Measurements from ENCODE around the gene ERCC5. TPM values are rescaled to one million over a fixed set of nuclear protein-coding genes. Genes with fewer than 3 reads are reported as not detected.

ERCC5 gene
- total RNA-seq (10 to 100 TPM; 49.9 to 54.9 TPM), polyA plus RNA-seq (ENCODE audit: insufficient read depth, low read depth, low replicate concordance) (43.9 TPM)
- long read RNA-seq, donor 1, full-length matches to known transcripts, result 4 of 4 reads
- long read RNA-seq, donor 1, partial matches to known transcripts, result 0 of 4 reads
- long read RNA-seq, donor 1, other reads (novel, unspliced or antisense), result 0 of 4 reads
- long read RNA-seq, donor 2, full-length matches to known transcripts, result 1 of 1 reads
- long read RNA-seq, donor 2, partial matches to known transcripts, result 0 of 1 reads
- long read RNA-seq, donor 2, other reads (novel, unspliced or antisense), result 0 of 1 reads

- peaks cover 3% of the 10 kb centered on the region for H3K4me1 ChIP-seq
- H3K9me3 ChIP-seq, result no peaks in the 10 kb centered on the region
- peak within 1 kb of the TSS; percentile 80 to 97 for H3K27ac ChIP-seq
- WGBS, 2 donors, result 0% methylated on average over 20 to 49 of the region's 49 CpGs
- intact Hi-C loops (cut with DNase I; ENCODE audit: low total_unique reads), result loop anchor here (2.0 kb wide), 1 partner anchor 249 kb away; the partner anchor contains the start of gene TPP2
- H3K27me3 ChIP-seq, result no peaks in the 10 kb centered on the region
- peak; percentile 93 for DNase-seq
- H3K4me3 ChIP-seq, result peak within 1 kb of the TSS; percentile 80 to 92
- no peaks in the 10 kb centered on the region for H3K36me3 ChIP-seq (ENCODE audit: low read depth, missing control alignments)
- TF ChIP-seq CTCF (IDR thresholded peaks at IDR 0.05) (peak in 1 of 3 experiments; percentile 17), POLR2A (IDR thresholded peaks at IDR 0.05) (no peak)
Observed at GRCh38 chr13:102845630-102846260, at the start of gene ERCC5. ERCC5 (plus strand) TSS chr13:102846032; CDS start chr13:102846267, 235 bp downstream.

- peak within 1 kb of the TSS; percentile 47 to 80 for H3K27ac ChIP-seq
- TF ChIP-seq POLR2A (IDR thresholded peaks at IDR 0.05), result no peak
- TF ChIP-seq CTCF (IDR thresholded peaks at IDR 0.05), result no peak
- H3K27me3 ChIP-seq, result no peaks in the 10 kb centered on the region
- no peaks in the 10 kb centered on the region for H3K36me3 ChIP-seq (ENCODE audit: low read depth, missing control alignments)
- H3K9me3 ChIP-seq, result no peaks in the 10 kb centered on the region
- intact Hi-C loops (cut with DNase I; ENCODE audit: low total_unique reads), result no loop called here
- 0 to 1% methylated on average over 35 to 60 of the region's 72 CpGs for WGBS, 2 donors
- H3K4me3 ChIP-seq, result peak within 1 kb of the TSS; percentile 63 to 86
- DNase-seq, result peak; percentile 94
- H3K4me1 ChIP-seq, result no peaks in the 10 kb centered on the region
Observed at GRCh38 chr13:102798581-102799425, 47.0 kb upstream of the ERCC5 start, which contains the start of the genes BIVM and POGLUT2. BIVM (plus strand) TSS chr13:102799119; CDS start chr13:102807268, 8,149 bp downstream. POGLUT2 (minus strand) TSS chr13:102798976; CDS start chr13:102798670, 306 bp downstream.

GRCh38 chr13:102799426-102800144 is 46.2 kb upstream of the ERCC5 start:
- H3K27me3 ChIP-seq, result no peaks in the 10 kb centered on the region
- 0 to 1% methylated on average over 33 to 55 of the region's 69 CpGs for WGBS, 2 donors
- H3K4me1 ChIP-seq, result no peaks in the 10 kb centered on the region

More at GRCh38 chr13:102799426-102800144, 46.2 kb upstream of the ERCC5 start:
- Histone ChIP-seq H3K36me3 (ENCODE audit: low read depth, missing control alignments) (no peaks in the 10 kb centered on the region), H3K4me3 (peak overlapping the region; percentile 63 to 86), H3K27ac (peak overlapping the region; percentile 47 to 80), H3K9me3 (no peaks in the 10 kb centered on the region)
- intact Hi-C loops (cut with DNase I; ENCODE audit: low total_unique reads), result no loop called here
- peak; percentile 19 for DNase-seq
- TF ChIP-seq POLR2A (IDR thresholded peaks at IDR 0.05) (no peak), CTCF (IDR thresholded peaks at IDR 0.05) (no peak)
